Measurements from ENCODE around the gene SUCLG2. TPM values are rescaled to one million over a fixed set of nuclear protein-coding genes. Genes with fewer than 3 reads are reported as not detected.
"Not testable (repeated sequence)": the region's sequence is repeated elsewhere in the genome, so short reads cannot be mapped to it uniquely, and the experiment has no call there.

SUCLG2 gene
- total and polyA plus RNA-seq, 2 experiments from 2014 or later: 49.9 TPM

DNA sequence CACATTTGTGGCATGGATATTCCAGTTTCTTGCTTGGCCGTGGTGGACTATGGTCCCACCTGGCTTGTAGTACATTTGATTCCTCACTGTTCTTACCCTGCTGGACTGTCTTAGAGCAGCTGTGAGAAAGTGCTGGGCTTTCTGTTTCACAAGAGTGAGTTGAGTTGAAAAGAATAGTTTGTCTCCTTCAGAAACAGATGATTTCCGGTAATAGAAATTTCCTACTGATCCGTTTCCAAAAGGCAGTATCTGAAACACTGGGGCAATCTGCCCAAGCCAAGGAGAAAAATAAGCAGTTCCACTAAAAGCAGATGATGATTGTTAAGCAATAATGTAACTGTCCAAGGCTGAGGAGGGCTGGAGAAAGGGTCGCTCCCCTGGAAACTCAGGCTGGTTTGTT, 96.0 kb downstream of the SUCLG2 start:
- Histone ChIP-seq H3K4me2 (ENCODE audit: unreplicated experiment) (no peak overlapping the region), H3F3A (ENCODE audit: insufficient read depth) (no peaks in the 10 kb centered on the region), H2AFZ (no peak overlapping the region), H3K4me1 (ENCODE audit: insufficient read depth) (no peaks in the 10 kb centered on the region), H3K9ac (no peak overlapping the region), H3K9me2 (ENCODE audit: insufficient read depth) (peaks cover 3% of the 10 kb centered on the region; the same call in 1 of the 2 replicates), H3K79me2 (ENCODE audit: insufficient read depth) (no peaks in the 10 kb centered on the region), H4K20me1 (ENCODE audit: insufficient read depth) (no peaks in the 10 kb centered on the region), H3K9me3 (ENCODE audit: low read depth) (no peaks in the 10 kb centered on the region), H3K4me3 (no peak overlapping the region), H3K27ac (no peak overlapping the region), H3K27me3 (replicated peaks; ENCODE audit: insufficient read depth) (no peaks in the 10 kb centered on the region), H3K36me3 (ENCODE audit: low read depth) (no peaks in the 10 kb centered on the region)
- 44 to 53% methylated on average over 4 of the region's 4 CpGs for WGBS, 2 experiments (ENCODE audit: low coverage in 1 of 2, low lambda C conversion rate in 2 of 2, missing lambda C conversion rate in 2 of 2)
- DNase-seq: peak; percentile 16
- in situ Hi-C loops (cut with MboI): no loop called here
- TF ChIP-seq EZH2phosphoT487 (IDR thresholded peaks at IDR 0.05; ENCODE audit: insufficient read depth, low read depth) (no peak), EZH2 (IDR thresholded peaks at IDR 0.05; ENCODE audit: insufficient read depth, poor library complexity, severe bottlenecking) (no peak)

- no peaks in the 10 kb centered on the region for H3F3A ChIP-seq (ENCODE audit: insufficient read depth)
- H3K4me2 ChIP-seq (ENCODE audit: unreplicated experiment): no peak overlapping the region
- TF ChIP-seq EZH2 (IDR thresholded peaks at IDR 0.05; ENCODE audit: insufficient read depth, poor library complexity, severe bottlenecking): no peak
- no peak for TF ChIP-seq EZH2phosphoT487 (IDR thresholded peaks at IDR 0.05; ENCODE audit: insufficient read depth, low read depth)
- in situ Hi-C loops (cut with MboI): no loop called here
- WGBS, 2 experiments (ENCODE audit: low coverage in 1 of 2, low lambda C conversion rate in 2 of 2, missing lambda C conversion rate in 2 of 2): 60 to 69% methylated on average over 3 of the region's 3 CpGs
- H3K9me3 ChIP-seq (ENCODE audit: low read depth): no peaks in the 10 kb centered on the region
- DNase-seq: no peak
- H4K20me1 ChIP-seq (ENCODE audit: insufficient read depth): no peaks in the 10 kb centered on the region
- no peak overlapping the region for H2AFZ ChIP-seq
- no peaks in the 10 kb centered on the region for H3K4me1 ChIP-seq (ENCODE audit: insufficient read depth)
- no peaks in the 10 kb centered on the region for H3K36me3 ChIP-seq (ENCODE audit: low read depth)
- peaks cover 3% of the 10 kb centered on the region; the same call in 1 of the 2 replicates for H3K9me2 ChIP-seq (ENCODE audit: insufficient read depth)
- H3K4me3 ChIP-seq: no peak overlapping the region
- no peaks in the 10 kb centered on the region for H3K79me2 ChIP-seq (ENCODE audit: insufficient read depth)
- H3K27ac ChIP-seq: no peak overlapping the region
- no peak overlapping the region for H3K9ac ChIP-seq
- H3K27me3 ChIP-seq (replicated peaks; ENCODE audit: insufficient read depth): no peaks in the 10 kb centered on the region
These were observed 96.5 kb downstream of the SUCLG2 start for GRCh38 chr3:67557848-67558355.

GRCh38 chr3:67551361-67552016, 102.9 kb downstream of the SUCLG2 start:
- no peaks in the 10 kb centered on the region for H3K4me1 ChIP-seq (ENCODE audit: insufficient read depth)
- H3K27ac ChIP-seq: no peak overlapping the region
- H4K20me1 ChIP-seq (ENCODE audit: insufficient read depth): no peaks in the 10 kb centered on the region
- H3K79me2 ChIP-seq (ENCODE audit: insufficient read depth): no peaks in the 10 kb centered on the region
- DNase-seq: no peak
- no peaks in the 10 kb centered on the region for H3K9me3 ChIP-seq (ENCODE audit: low read depth)
- WGBS, 2 experiments (ENCODE audit: low coverage in 1 of 2, low lambda C conversion rate in 2 of 2, missing lambda C conversion rate in 2 of 2): 54 to 57% methylated on average over 6 of the region's 6 CpGs
- no peak for TF ChIP-seq EZH2 (IDR thresholded peaks at IDR 0.05; ENCODE audit: insufficient read depth, poor library complexity, severe bottlenecking)
- no peak for TF ChIP-seq EZH2phosphoT487 (IDR thresholded peaks at IDR 0.05; ENCODE audit: insufficient read depth, low read depth)
- H3K9me2 ChIP-seq (ENCODE audit: insufficient read depth): no peaks in the 10 kb centered on the region
- H2AFZ ChIP-seq: no peak overlapping the region
- no peaks in the 10 kb centered on the region for H3K36me3 ChIP-seq (ENCODE audit: low read depth)
- H3K4me2 ChIP-seq (ENCODE audit: unreplicated experiment): no peak overlapping the region
- no peaks in the 10 kb centered on the region for H3K27me3 ChIP-seq (replicated peaks; ENCODE audit: insufficient read depth)
- H3K4me3 ChIP-seq: no peak overlapping the region
- no peaks in the 10 kb centered on the region for H3F3A ChIP-seq (ENCODE audit: insufficient read depth)
- in situ Hi-C loops (cut with MboI): no loop called here
- no peak overlapping the region for H3K9ac ChIP-seq

DNA sequence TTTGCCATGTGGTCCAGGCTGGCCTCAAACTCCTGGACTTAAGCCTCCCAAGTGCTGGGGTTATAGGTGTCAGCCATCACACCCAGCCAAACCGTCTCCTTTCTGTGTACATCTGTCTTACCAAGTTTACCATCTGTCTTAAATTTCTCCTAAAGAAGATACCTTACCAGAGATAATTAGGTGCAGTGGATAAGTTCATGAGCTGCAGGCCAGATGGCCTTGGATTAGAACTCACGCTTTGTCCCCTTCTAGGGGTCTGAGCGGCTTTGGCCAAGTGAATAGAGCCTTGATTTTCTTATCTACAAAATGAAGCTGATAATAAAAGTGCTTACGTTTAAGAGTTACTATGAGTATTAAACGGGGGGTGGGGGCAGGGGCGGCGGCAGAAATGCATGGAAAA, 103.9 kb downstream of the SUCLG2 start:
- Histone ChIP-seq H3K27ac (no peak overlapping the region), H3K9ac (no peak overlapping the region), H3K79me2 (ENCODE audit: insufficient read depth) (no peaks in the 10 kb centered on the region), H3K36me3 (ENCODE audit: low read depth) (no peaks in the 10 kb centered on the region), H3K9me2 (ENCODE audit: insufficient read depth) (no peaks in the 10 kb centered on the region), H3K4me1 (ENCODE audit: insufficient read depth) (no peaks in the 10 kb centered on the region), H3F3A (ENCODE audit: insufficient read depth) (no peaks in the 10 kb centered on the region), H2AFZ (no peak overlapping the region), H4K20me1 (ENCODE audit: insufficient read depth) (no peaks in the 10 kb centered on the region), H3K27me3 (replicated peaks; ENCODE audit: insufficient read depth) (no peaks in the 10 kb centered on the region), H3K4me2 (ENCODE audit: unreplicated experiment) (no peak overlapping the region), H3K4me3 (no peak overlapping the region), H3K9me3 (ENCODE audit: low read depth) (no peaks in the 10 kb centered on the region)
- DNase-seq: no peak
- TF ChIP-seq EZH2 (IDR thresholded peaks at IDR 0.05; ENCODE audit: insufficient read depth, poor library complexity, severe bottlenecking) (no peak), EZH2phosphoT487 (IDR thresholded peaks at IDR 0.05; ENCODE audit: insufficient read depth, low read depth) (no peak)
- in situ Hi-C loops (cut with MboI): no loop called here
- WGBS, 2 experiments (ENCODE audit: low coverage in 1 of 2, low lambda C conversion rate in 2 of 2, missing lambda C conversion rate in 2 of 2): 92 to 94% methylated on average over 7 of the region's 7 CpGs

GRCh38 chr3:67542502-67543250, 111.7 kb downstream of the SUCLG2 start:
- WGBS, 2 experiments (ENCODE audit: low coverage in 1 of 2, low lambda C conversion rate in 2 of 2, missing lambda C conversion rate in 2 of 2): 97 to 98% methylated on average over 3 of the region's 3 CpGs
- H3K9me2 ChIP-seq (ENCODE audit: insufficient read depth); H3K9me3 ChIP-seq (ENCODE audit: low read depth); H3F3A ChIP-seq (ENCODE audit: insufficient read depth); H4K20me1 ChIP-seq (ENCODE audit: insufficient read depth); H3K9ac ChIP-seq; DNase-seq; H3K36me3 ChIP-seq (ENCODE audit: low read depth); H2AFZ ChIP-seq; H3K4me3 ChIP-seq; H3K4me2 ChIP-seq (ENCODE audit: unreplicated experiment); H3K27me3 ChIP-seq (replicated peaks; ENCODE audit: insufficient read depth); H3K27ac ChIP-seq; in situ Hi-C loops (cut with MboI): not testable (repeated sequence)
- peaks cover 18% of the 10 kb centered on the region for H3K79me2 ChIP-seq (ENCODE audit: insufficient read depth)
- H3K4me1 ChIP-seq (ENCODE audit: insufficient read depth): peaks cover 16% of the 10 kb centered on the region
